GM18507 (cell line): Measurements from ENCODE around the gene PLA2G7.
"Not testable (repeated sequence)": the region's sequence is repeated elsewhere in the genome, so short reads cannot be mapped to it uniquely, and the experiment has no call there.

Experiments
- DNase-seq: peaks from one replicate; pipeline ENCODE4 v3.0.0; 2011; ENCODE audit warnings: low read depth; ENCODE audit not compliant: insufficient read length; ENCODE audit errors: extremely low spot score
- FAIRE-seq: peaks from 2 replicates; lab custom pipeline; 2011; peaks lifted over from hg19 to GRCh38; lab: Jason Lieb, UNC

PLA2G7 gene

DNA sequence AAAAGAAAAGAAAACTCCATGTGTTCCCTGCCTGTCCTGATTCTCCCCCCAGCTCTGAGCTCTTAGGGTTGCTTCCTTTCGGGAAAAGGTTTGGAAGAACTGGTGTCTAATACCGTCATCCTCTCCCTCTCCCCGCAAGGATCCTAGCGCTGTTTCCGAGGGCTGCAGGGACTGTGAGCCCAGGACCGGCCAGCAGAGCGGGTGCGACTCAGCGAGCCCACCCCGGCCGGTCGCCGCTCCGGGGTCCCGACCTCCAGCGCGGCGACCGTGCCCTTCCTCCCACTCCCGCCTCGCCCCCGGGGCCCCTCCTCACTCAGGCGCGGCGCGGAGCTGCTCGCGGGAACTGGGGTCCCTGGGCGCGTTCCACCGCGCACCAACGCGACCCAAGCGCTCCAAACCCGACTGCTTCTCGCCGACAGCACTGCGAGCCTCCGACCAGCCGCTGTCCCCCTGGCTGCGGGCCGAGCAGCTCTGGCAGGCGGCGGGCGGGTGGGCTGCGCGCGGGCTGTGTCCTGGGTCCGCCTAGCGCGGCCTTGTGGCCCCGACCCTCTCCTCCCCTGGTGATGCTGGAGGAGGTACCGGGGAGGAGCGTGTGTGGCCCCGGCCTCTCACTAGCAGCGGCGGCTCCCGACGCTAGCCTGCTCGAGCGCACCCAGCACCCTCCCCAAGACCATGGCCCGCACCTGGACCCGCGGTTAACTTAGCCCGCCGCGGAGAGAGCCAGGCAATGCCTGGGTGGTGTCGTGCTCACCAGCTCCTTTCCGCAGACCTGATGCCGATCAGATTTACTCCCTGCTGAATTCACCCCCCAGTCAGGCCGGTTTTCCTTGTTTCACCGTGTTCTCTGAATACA, at the start of gene PLA2G7:
Gene PLA2G7, minus strand, starts transcription at position 509 of the 853 bp plus-strand sequence. CDS start 12,484 bp downstream, outside the sequence.
- no peak for FAIRE-seq

DNA sequence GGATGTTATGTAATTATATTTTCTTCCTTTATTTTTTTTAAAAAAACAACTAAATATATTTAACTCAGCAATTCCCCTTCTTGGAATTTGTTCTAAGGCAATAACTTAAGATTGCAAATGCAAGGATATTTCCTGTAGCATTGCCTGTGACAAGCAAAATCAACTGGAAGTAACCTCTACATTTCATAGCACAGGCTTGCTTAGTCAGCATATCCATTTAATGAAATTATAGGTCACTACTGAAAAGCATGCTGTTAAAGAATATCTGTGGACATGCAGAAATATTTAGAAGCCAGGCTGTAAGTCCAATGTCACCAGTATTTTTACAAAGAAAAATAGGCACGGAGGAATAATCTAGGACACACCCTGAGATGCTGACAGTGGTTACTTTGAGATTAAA, 49.4 kb upstream of the PLA2G7 start:
- DNase-seq: no peak
- no peak for FAIRE-seq

More for the DNA sequence above, at the start of gene PLA2G7:
- no peak for DNase-seq

DNA sequence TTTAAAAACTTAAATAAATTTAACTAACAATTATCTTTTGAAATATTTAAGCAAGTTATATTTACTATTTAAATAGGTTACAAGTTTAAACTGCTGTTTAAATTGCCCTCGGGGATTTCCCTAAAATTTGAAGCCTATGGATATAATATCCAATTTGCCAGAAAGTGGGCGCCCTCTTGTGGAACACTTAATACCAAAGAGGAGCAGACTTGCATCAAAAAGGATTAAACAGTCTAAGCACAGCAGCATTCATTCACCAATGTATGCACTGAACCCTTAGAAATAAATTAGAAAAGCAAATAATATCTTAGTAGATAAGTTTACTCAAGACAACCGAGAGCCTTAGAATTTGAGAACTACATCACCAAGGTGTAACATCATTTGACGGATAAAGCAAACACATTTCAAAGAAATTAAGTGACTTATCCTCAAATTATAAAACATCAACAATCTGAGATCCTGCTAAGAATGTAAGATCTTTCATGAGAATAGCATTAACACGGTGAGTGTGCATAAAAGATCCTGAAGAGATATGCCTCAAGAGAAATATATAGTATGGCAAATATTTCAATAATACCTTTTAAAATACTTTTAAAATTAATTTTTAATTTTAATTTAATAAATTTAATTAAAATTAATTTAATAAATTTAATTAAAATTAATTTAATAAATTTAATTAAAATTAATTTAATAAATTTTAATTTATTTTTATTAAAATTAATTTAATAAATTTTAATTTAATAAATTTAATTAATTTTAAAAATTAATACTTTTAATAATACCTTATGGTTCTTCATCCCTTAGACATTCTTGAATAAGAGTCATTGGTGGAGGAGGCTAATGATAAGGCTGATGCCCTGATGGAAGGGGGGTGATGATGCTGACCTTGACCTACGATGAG, 46.6 kb upstream of the PLA2G7 start:
- no peak for DNase-seq
- no peak for FAIRE-seq

DNA sequence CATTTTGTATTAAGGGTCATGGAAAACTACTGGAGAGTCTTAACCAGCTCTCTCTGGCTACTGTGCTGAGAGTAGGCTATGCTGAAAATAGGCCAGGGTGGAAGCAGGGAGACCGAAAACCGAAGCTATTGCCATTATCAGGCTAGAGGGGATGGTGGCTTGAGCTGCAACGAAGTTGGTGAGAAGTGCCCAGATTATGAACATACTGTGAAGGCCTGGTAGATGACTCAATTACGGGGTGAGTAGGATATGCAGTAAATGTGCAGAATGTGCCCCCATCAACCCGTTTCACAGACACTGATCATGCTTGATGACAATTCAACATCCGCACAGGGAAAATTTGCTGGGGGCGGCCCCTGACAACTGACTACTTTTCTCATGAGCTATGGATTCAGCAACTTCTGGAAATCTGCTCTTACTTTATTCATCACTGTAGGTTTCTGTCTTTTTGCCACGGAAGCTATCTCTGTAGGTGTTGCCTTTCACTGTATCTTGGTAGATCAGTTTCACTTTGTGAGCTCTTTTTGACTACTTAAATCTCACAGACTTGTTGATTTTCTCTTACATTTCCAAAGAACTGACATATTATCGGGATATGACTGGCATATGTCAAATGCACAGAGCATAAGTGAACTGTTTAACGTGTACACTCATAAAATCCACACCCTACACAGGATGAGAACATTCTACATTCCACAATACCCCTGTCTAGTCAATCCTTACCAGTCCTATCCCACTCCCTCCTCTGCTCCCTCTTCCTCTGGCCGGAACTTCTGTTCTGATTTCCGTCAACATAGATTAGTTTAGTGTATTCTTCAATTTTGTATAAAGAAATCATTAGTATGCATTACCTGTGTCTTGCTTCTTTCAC, 42.5 kb upstream of the PLA2G7 start:
- no peak for FAIRE-seq
- no peak for DNase-seq

DNA sequence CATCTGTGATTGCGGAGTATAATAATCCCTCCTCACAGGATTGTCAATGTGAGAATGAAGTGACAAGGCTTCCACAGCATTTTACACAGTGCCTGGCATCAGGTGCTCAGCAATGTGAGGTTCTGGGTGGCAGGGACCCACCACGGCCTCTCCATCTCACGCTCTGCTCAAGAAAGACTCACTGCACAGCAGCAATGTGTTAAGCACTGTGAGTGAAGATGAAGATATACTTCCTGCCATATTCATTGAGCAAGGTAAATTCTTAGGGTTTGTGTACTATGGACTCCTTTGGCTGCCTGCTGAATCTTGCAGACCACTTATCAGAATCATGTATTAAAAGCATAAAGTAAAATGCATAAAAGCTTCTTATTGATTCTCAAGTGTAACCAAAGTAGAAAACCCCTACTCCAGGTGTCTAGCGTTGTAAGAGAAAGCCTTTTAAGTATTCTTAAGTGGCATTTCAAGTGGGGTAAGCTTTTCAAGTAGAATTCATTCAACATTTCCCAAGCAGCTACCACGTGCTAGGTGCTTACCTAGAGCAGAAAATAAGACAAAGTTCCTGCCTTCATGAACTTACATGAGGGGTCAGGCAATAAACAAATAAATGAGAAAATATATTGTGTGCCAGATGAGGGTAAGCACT, 41.0 kb upstream of the PLA2G7 start:
- DNase-seq: no peak
- no peak for FAIRE-seq

DNA sequence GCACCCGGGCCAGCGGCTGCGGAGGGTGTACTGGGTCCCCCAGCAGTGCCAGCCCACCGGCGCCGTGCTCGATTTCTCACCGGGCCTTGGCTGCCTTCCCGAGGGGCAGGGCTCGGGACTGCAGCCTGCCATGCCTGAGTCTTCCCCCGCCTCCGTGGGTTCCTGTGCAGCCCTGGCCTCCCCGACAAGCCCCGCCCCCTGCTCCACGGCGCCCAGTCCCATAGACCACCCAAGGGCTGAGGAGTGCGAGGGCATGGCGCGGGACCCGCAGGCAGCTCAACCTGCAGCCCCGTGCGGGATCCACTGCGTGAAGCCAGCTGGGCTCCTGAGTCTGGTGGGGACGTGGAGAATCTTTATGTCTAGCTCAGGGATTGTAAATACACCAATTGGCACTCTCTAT, 39.6 kb upstream of the PLA2G7 start:
- DNase-seq, FAIRE-seq: not testable (repeated sequence)

DNA sequence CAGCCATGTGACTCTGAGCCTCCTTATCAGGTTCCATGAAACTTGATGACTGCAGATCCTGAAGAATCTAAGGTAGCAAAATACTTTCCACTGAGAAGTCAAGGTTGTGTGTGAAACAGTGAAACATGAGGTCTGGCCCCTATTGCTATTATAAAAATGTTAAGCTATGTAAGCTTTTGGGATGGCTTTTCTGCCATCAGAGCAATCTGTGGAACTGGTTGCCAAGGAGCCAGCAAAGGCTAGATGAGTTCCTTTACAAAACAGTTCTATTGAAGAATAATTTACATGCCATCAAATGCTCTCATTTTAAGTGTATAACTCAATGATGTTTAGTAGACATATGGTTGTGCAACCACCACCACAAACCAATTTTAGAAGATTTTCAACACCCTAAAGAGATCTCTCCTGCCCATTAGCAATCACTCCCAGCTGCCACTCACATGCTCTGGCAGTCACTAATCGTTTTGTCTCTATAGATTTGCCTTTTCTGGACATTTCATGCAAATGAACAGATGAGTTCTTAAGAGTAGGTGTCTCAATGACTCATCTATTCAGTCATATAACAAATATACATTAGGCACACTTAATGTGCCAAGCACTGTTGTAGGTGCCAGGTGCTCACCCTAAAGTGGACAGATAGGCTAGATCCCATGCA, 38.2 kb upstream of the PLA2G7 start:
- FAIRE-seq (no peak), DNase-seq (no peak)

DNA sequence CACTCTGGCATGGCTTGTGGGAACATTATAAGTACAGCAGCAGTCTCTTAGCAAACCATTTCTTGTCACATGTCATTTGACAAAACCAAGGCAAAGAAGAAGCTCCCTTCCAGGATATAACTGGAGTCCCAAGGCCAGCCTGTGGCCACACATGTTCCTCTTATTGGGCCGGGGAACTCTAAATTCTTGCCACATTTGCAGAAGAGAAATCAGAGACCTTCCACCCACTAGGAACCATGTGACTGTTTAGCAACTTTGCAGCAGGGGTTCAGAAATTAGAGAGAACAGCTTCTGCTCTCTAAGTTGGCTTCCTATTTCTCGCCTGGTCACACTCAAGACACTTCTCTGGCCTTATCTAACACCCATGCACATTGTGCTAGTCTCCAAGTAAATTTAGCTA, 37.6 kb upstream of the PLA2G7 start:
- FAIRE-seq (no peak), DNase-seq (no peak)

DNA sequence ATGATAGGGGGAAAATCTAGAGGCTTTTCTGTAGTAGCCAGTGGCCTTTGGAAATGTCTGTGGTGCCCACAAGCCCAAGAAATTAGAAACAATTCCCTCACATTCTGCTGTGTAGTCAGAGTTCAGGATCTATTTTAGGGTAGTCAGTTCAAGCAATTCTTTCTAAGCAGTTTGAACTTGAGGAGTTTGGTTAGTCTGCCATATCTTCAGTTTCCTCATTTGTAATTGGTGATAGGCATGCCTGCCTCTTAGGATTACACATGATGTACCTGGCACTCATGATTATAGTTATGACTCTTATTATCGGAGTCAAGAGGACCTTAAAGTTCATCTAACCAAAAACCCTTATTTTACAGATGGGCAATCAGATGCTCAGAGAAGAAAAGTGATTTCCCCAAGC, 36.8 kb upstream of the PLA2G7 start:
- DNase-seq (no peak), FAIRE-seq (no peak)

DNA sequence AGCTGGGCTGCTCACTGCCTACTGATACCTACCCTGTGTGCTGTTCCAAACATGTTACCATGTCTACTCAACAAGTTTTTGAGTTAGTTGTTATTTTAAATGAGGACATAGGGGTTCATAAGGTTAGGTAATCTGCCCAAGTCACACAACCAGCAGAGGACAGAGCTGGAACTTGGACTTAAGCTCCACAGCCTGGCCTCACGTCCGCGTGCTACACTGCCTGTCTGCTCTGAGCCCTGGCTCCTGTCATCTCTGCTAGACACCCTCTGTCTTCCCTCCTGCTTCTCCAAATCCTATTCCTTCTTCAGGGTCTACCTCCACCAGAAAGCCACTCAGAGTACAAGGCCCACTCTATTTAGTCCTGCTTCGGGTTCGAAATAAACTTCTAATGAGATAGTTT, 29.8 kb upstream of the PLA2G7 start:
- FAIRE-seq (no peak), DNase-seq (no peak)

DNA sequence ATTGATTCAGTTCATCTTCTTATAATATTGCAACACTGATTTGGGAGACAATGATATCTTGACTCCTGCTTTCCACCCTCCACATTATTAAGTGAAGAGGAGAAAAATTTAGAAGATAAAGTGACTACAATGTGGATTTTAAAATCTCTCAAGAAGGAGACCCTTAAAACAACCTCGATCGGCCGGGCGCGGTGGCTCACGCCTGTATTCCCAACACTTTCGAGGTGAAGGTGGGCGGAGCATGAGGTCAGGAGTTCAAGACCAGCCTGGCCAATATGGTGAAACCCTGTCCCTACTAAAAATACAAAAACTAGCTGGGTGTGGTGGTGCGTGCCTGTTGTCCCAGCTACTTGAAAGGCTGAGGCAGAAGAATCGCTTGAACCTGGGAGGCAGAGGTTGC, 29.1 kb upstream of the PLA2G7 start:
- not testable (repeated sequence) for FAIRE-seq, DNase-seq

DNA sequence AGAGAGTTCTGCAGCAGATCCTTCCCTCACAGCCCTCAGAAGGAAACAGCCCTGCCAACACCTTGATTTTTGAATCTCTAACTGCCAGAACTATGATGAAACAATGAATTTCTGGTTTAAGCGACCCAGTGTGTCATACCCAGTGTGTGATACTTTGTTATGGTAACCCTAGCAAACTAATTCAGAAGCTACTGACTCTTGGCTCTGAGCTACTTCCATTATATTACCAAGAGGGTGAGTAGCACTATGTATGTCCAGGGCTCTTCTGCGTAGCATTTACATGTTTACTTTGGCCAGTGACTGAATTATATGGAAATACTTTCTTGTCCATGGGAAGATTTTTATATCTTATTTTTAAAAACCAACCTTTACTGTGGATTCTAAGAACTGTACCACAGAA, 28.3 kb upstream of the PLA2G7 start:
- FAIRE-seq: no peak
- DNase-seq: no peak

DNA sequence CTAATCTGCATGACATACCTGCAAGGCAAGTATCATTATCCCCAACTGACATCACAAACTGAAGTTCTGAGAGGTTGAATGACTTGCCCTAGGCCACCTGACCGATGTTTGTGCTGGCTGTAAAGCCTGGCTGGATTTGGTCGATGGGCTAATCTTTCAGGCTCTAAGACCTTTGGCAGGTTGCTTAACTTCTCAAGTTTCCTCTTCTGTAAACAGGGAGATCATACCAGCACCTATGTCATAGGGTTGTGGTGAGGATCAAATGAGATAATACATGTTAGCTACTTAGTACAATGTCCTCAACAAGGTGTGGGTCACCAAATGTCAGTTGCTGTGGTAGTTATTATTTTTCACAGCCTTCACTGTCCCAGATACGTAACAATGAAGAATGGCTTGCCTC, 25.8 kb upstream of the PLA2G7 start:
- no peak for FAIRE-seq
- DNase-seq: no peak

DNA sequence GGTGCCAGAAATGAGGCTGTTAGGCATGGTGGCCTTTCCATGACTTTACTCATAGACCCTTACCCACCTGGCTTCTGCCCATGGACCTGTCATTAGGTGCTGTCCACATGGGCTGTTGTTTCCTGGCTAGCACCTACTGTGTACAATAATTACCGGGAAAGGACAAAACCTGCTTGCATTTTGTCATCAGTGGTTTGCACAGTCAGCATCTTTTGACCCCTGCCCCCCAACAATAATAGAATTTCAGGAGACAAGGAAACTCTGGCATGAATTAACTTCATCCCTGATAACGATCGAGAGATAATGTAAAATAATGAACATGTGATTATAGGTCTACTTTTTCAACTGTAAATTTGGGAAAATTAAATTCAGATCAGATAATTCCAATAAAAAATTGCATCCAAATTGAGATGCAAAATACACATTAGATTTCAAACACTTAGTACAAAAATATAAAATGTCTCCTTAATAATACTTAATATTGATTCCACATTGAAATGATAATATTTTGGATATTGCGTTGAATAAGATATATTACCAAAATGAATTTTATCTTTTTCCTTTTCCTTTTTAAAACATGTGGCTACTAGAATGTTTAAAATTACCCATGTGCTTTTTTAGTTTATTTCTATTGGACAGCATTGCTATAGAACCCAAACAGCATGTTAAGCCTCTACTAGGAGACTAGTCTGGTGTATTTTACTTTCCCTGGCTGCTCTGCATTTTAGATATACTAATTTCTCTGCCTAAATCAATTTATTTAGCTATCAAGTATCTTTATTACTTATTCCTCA, 24.0 kb upstream of the PLA2G7 start:
- FAIRE-seq: no peak
- no peak for DNase-seq

DNA sequence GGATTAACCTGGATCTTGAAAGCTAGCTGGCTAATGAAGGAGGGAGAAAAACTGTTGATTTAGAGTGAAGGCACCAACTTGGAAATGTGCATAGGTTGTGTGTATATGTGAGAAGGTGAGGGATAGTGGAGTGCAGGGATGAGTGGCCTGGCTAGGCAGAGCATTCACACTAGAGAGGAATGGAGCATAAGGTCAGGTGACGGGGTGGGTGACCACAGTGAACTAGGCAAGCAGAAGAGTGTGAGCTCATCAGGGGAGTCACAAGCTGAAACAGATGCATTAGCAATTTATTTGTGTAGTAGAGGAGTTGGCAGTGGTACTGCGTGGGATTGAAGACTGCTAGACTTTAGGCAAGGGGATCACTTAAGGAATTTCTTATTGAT, 22.0 kb upstream of the PLA2G7 start:
- FAIRE-seq (no peak), DNase-seq (no peak)

DNA sequence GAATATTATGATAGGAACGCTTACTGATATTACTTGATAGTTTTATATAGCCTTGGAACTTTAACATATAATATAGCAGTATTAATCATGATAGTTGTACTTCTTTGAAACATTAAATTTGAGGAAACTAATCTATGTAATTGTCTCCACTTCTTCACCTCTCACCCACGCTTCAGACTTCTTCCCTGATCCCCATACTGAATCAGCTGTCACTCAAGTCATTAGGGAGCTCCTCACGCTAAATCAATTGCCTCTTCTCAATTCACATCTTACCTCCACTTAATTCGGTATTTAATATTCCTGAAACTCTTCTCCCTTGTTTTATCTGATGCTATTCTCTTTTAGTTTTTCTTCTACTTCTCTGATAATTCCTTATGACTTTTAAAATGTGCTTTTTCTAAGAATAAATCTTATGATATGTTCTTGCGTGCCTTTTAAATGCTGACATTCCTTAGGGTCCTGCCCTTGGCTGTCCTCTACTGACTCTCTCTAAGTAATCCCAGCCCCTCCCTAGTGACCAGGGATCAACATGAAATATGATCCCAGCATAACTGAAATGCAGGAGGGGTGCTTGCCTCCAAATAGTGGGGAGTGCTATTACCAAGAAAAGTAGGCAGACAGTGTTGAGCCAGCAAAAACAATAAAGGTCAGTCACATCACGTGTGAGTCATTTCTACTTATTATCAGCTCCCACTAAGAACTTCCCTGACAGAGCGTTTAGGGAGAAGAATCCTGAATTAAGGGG, 21.5 kb upstream of the PLA2G7 start:
- no peak for DNase-seq
- FAIRE-seq: no peak

DNA sequence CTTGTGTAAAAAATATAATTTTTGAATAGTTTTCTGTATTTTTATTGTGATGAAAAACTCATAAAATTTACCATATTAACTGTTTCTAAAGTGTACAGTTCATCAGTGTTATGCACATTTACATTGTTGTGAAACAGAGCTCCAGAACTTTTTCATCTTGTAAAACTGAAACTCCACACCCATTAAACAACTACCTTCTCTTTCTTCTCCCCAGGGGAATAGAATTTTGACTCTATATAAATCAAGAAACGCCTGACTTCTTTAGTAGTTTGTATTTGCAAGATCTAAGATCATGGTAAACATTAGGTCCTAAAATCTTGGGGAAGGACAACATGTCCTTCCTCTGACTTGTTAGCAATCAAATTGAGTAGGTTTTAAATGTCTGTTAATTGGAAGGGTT, 20.7 kb upstream of the PLA2G7 start:
- DNase-seq (no peak), FAIRE-seq (no peak)
